Mesenchymal stem cell (in vitro differentiated cells and primary cell): ENCODE measurements around the gene TPRX2. TPM values are rescaled to one million over a fixed set of nuclear protein-coding genes. Genes with fewer than 3 reads are reported as not detected.
"Not testable (repeated sequence)": the region's sequence is repeated elsewhere in the genome, so short reads cannot be mapped to it uniquely, and the experiment has no call there.

Source experiments
- DNase-seq: peaks from one replicate; pipeline ENCODE4 v3.0.0-alpha.2; 2013
- H2AFZ ChIP-seq: one replicate; pipeline ENCODE4 v1.6.1; 2013; ENCODE audit warnings: low read depth, mild to moderate bottlenecking, control low read depth, inconsistent platforms, low read length, moderate library complexity
- H2AK5ac ChIP-seq: 2 replicates; pipeline ENCODE4 v1.6.1; 2013; ENCODE audit warnings: low read length, moderate library complexity, mild to moderate bottlenecking, inconsistent platforms; ENCODE audit not compliant: severe bottlenecking
- H2BK120ac ChIP-seq: one replicate; pipeline ENCODE4 v1.6.1; 2013; ENCODE audit warnings: low read depth, mild to moderate bottlenecking, inconsistent platforms, low read length, moderate library complexity
- H2BK12ac ChIP-seq, 2 experiments: one replicate each; pipeline ENCODE4 v1.6.1; 2013; ENCODE audit warnings: inconsistent platforms in 2 of 2, low read length in 2 of 2, mild to moderate bottlenecking in 2 of 2, moderate library complexity in 2 of 2, control low read depth in 1 of 2
- H2BK15ac ChIP-seq: one replicate; pipeline ENCODE4 v1.6.1; 2013; ENCODE audit warnings: mild to moderate bottlenecking, low read depth, inconsistent platforms; ENCODE audit not compliant: poor library complexity, severe bottlenecking
- H2BK5ac ChIP-seq: 2 replicates; pipeline ENCODE4 v1.6.1; 2013; ENCODE audit warnings: low read depth, mild to moderate bottlenecking, low read length, control low read depth, inconsistent platforms; ENCODE audit not compliant: poor library complexity, severe bottlenecking
- H3K14ac ChIP-seq, 2 experiments: one replicate each; pipeline ENCODE4 v1.6.1; 2013; ENCODE audit warnings: inconsistent platforms in 2 of 2, low read length in 2 of 2, control low read depth in 1 of 2, mild to moderate bottlenecking in 1 of 2, moderate library complexity in 1 of 2
- H3K18ac ChIP-seq, 2 experiments: one replicate each; pipeline ENCODE4 v1.6.1; 2013; ENCODE audit warnings: inconsistent platforms in 2 of 2, low read length in 2 of 2, control low read depth in 1 of 2, low read depth in 1 of 2, mild to moderate bottlenecking in 1 of 2
- H3K23ac ChIP-seq, 2 experiments: one replicate each; pipeline ENCODE4 v1.6.1; 2013; ENCODE audit warnings: inconsistent platforms in 2 of 2, low read length in 2 of 2, mild to moderate bottlenecking in 2 of 2, moderate library complexity in 2 of 2, control low read depth in 1 of 2
- H3K27ac ChIP-seq: 2 replicates; pipeline ENCODE4 v1.5.1; 2013; ENCODE audit warnings: mild to moderate bottlenecking, moderate library complexity, low read length, control low read depth, inconsistent platforms; ENCODE audit not compliant: poor library complexity, severe bottlenecking
- H3K27me3 ChIP-seq, 2 experiments: 2 replicates each; pipeline versions ENCODE4 v1.6.1 to v1.7.0; 2013; ENCODE audit warnings: low read length in 2 of 2, mild to moderate bottlenecking in 2 of 2, moderate library complexity in 2 of 2, control low read depth in 1 of 2, inconsistent platforms in 1 of 2; ENCODE audit not compliant: control insufficient read depth in 1 of 2, insufficient read depth in 1 of 2
- H3K36me3 ChIP-seq, 2 experiments: 2 replicates each; pipeline versions ENCODE4 v1.6.1 to v1.7.0; 2013; ENCODE audit warnings: low read length in 2 of 2, control low read depth in 1 of 2, inconsistent platforms in 1 of 2, low read depth in 1 of 2, mild to moderate bottlenecking in 1 of 2; ENCODE audit not compliant: insufficient read depth in 2 of 2, control insufficient read depth in 1 of 2
- H3K4ac ChIP-seq, 2 experiments: one replicate each; pipeline ENCODE4 v1.6.1; 2013; ENCODE audit warnings: inconsistent platforms in 2 of 2, low read length in 2 of 2, mild to moderate bottlenecking in 2 of 2, moderate library complexity in 2 of 2, control low read depth in 1 of 2, low read depth in 1 of 2
- H3K4me1 ChIP-seq: 2 replicates; pipeline ENCODE4 v1.6.1; 2013; ENCODE audit warnings: low read depth, low read length, control low read depth; ENCODE audit not compliant: control insufficient read depth, insufficient read depth
- H3K4me2 ChIP-seq: 2 replicates; pipeline ENCODE4 v1.6.1; 2013; ENCODE audit warnings: low read length, mild to moderate bottlenecking, inconsistent platforms; ENCODE audit not compliant: poor library complexity, severe bottlenecking
- H3K4me3 ChIP-seq, 2 experiments: 2 replicates each; pipeline versions ENCODE4 v1.5.1 to v1.7.0; 2013; ENCODE audit warnings: low read length in 2 of 2, mild to moderate bottlenecking in 2 of 2, control low read depth in 1 of 2, low read depth in 1 of 2; ENCODE audit not compliant: insufficient read depth in 1 of 2
- H3K79me1 ChIP-seq: replicated peaks from 2 replicates; pipeline ENCODE4 v1.6.1; 2013; ENCODE audit warnings: mild to moderate bottlenecking, control low read depth, low read length, inconsistent platforms; ENCODE audit not compliant: poor library complexity, severe bottlenecking
- H3K9ac ChIP-seq: 2 replicates; pipeline ENCODE4 v1.7.0; 2013; ENCODE audit warnings: mild to moderate bottlenecking, low read length, moderate library complexity
- H3K9me3 ChIP-seq: 2 replicates; pipeline ENCODE4 v1.7.0; 2013; ENCODE audit warnings: mild to moderate bottlenecking, low read length; ENCODE audit not compliant: control insufficient read depth
- H4K8ac ChIP-seq: one replicate; pipeline ENCODE4 v1.6.1; 2013; ENCODE audit warnings: inconsistent platforms, mild to moderate bottlenecking, low read length, moderate library complexity
- H4K91ac ChIP-seq: one replicate; pipeline ENCODE4 v1.6.1; 2013; ENCODE audit warnings: mild to moderate bottlenecking, low read length, inconsistent platforms
- WGBS: methylation state at CpG from one replicate; pipeline ENCODE4 v1.1.7; 2013; ENCODE audit warnings: mixed read lengths; 5-methylcytosine and 5-hydroxymethylcytosine counted together
- polyA plus RNA-seq, 2 experiments: library from polyadenylated mRNA; stranded (reverse); fragments of 200-250 nt; gene quantifications; one replicate each; pipeline ENCODE4 v1.2.3, GENCODE V29; 2013

TPRX2 gene, protein sequence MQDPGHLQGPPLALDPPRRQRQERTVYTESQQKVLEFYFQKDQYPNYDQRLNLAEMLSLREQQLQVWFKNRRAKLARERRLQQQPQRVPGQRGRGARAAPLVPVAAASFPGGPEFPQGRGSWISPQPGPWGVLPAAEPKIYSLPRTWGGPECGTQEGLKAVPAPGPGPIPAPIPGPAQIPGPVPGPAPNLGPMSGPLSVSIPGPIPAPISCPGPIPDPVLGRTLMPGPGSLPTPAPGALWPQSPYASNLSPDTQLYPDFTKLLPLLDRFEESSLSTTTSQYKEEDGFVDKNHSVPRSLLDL
- not detected for polyA plus RNA-seq (2013, experiment 1 of 2)
- not detected for polyA plus RNA-seq (2013, experiment 2 of 2)

DNA sequence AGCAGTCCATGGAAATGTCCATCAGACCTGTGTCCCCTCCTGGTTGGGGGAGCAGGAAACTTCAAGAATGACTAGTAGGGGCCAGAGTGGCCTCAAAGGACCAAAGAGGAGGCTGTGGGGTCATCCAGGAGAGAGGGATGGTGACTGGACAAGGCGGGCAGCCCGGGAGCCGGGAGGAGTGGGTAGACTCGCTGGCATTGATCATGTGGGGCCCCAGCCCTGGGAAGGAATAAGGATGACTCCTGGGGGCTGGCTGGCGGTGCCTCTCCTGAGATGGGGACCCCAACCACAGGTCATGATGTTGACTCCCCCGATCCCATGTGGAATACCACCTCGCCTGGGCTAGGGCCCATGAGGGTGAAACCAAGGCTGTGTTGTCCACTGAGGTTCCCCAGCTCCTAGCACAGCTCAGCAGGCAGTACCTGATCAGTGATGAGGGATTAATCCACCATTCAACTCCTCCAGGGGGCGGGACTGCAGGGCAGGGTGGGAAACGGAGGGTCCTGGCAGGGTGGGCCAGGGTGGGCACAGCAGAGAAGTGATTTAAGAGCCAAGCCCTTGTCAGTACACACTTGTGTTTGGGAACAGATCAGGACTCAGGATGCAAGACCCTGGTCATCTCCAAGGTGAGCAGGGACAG lies at the start of gene TPRX2:
TPRX2 (plus strand) TSS at position 590 of the 640 bp plus-strand sequence; CDS start at position 602, 12 bp downstream.
- peaks cover 2 to 26% of the 10 kb centered on the region in 2 experiments for H3K27me3 ChIP-seq
- H3K4me1 ChIP-seq, DNase-seq, H3K4me3 ChIP-seq, H2BK15ac ChIP-seq, H3K9me3 ChIP-seq, H3K18ac ChIP-seq, H2BK12ac ChIP-seq, H2AK5ac ChIP-seq, H3K36me3 ChIP-seq, H2BK5ac ChIP-seq, H3K4me2 ChIP-seq, H3K27ac ChIP-seq, H2AFZ ChIP-seq, H3K4ac ChIP-seq, H2BK120ac ChIP-seq, H3K79me1 ChIP-seq, H3K23ac ChIP-seq, H4K8ac ChIP-seq, H3K9ac ChIP-seq: not testable (repeated sequence)
- WGBS = 76% methylated on average over 9 of the region's 9 CpGs
- H3K14ac ChIP-seq = peak within 1 kb of the TSS in 1 of 2 experiments; percentile 1
- H4K91ac ChIP-seq = peak within 1 kb of the TSS; percentile 61

DNA sequence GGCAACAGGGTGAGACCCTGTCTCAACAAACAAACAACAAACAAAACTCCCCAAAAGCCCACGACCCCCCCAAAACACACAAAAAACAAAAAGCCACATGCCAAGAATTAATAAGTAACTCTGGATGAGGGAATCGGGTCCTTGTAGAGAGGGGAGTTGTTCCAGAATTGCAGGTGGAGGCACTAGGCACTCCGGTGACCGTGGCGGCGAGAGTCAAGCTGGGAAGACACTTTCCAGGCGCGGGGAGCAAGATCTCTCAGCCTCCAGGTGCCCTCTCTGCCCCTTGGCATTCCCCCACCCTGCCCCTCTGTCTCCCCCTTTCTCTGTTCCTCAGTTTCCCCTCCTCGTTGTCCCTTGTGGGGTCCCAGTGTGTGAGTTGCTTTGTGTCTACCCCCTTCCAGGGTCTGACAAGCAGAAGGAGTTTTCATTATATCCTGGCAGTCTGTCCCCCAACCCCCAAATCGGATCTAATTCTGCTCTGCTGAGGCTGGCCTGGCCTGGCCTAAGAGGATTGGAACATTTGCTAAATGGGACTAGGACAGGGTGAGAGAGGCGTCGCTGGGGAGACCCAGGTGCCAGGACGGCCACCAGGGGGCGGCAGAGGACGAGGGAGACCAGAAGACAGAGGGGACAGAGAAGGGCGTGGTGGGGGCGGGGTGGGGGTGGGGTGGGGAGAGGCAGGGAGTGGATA lies 45.6 kb upstream of the TPRX2 start:
- H3K79me1 ChIP-seq = no peaks in the 10 kb centered on the region
- H3K27me3 ChIP-seq = peaks cover 4 to 11% of the 10 kb centered on the region in 2 experiments
- H2BK120ac ChIP-seq = no peak overlapping the region
- H3K4me1 ChIP-seq = no peaks in the 10 kb centered on the region
- no peak overlapping the region for H2BK15ac ChIP-seq
- H3K27ac ChIP-seq = no peak overlapping the region
- H3K4me3 ChIP-seq = no peak overlapping the region
- no peaks in the 10 kb centered on the region for H3K36me3 ChIP-seq
- H4K8ac ChIP-seq = no peak overlapping the region
- H2AK5ac ChIP-seq = no peak overlapping the region
- H3K9me3 ChIP-seq = no peaks in the 10 kb centered on the region
- no peak overlapping the region for H3K4ac ChIP-seq
- WGBS = 44% methylated on average over 15 of the region's 17 CpGs
- no peak overlapping the region for H2BK5ac ChIP-seq
- H2AFZ ChIP-seq = no peak overlapping the region
- H3K4me2 ChIP-seq = no peak overlapping the region
- H3K14ac ChIP-seq = no peak overlapping the region
- H3K9ac ChIP-seq = no peak overlapping the region
- H2BK12ac ChIP-seq = no peak overlapping the region
- DNase-seq = peak; percentile 51
- no peak overlapping the region for H4K91ac ChIP-seq
- no peak overlapping the region for H3K23ac ChIP-seq
- no peak overlapping the region for H3K18ac ChIP-seq

DNA sequence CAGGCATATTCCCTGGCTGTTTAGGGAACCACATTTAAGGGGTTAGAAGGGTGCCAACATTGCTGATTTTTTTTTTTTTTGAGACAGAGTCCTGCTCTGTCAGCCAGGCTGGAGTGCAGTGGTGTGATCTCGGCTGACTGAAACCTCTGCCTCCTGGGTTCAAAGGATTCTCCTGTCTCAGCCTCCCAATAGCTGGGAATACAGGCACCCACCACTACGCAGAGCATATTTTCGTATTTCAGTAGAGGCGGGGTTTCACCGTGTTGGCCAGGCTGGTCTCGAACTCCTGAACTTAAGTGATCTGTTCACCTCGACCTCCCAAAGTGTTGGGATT lies 45.1 kb upstream of the TPRX2 start:
- Histone ChIP-seq H2AFZ (no peak overlapping the region), H4K91ac (no peak overlapping the region), H3K36me3 (no peaks in the 10 kb centered on the region), H2BK120ac (no peak overlapping the region), H2BK12ac (no peak overlapping the region), H3K4me3 (no peak overlapping the region), H3K4me2 (no peak overlapping the region), H3K9me3 (no peaks in the 10 kb centered on the region), H2BK15ac (no peak overlapping the region), H3K4me1 (no peaks in the 10 kb centered on the region), H3K79me1 (no peaks in the 10 kb centered on the region), H2AK5ac (no peak overlapping the region), H3K18ac (no peak overlapping the region), H3K23ac (no peak overlapping the region), H3K27me3 (peaks cover 4 to 14% of the 10 kb centered on the region in 2 experiments), H3K14ac (no peak overlapping the region), H4K8ac (no peak overlapping the region), H2BK5ac (no peak overlapping the region), H3K4ac (no peak overlapping the region), H3K27ac (no peak overlapping the region), H3K9ac (no peak overlapping the region)
- no peak for DNase-seq
- WGBS = 51% methylated on average over 7 of the region's 7 CpGs

DNA sequence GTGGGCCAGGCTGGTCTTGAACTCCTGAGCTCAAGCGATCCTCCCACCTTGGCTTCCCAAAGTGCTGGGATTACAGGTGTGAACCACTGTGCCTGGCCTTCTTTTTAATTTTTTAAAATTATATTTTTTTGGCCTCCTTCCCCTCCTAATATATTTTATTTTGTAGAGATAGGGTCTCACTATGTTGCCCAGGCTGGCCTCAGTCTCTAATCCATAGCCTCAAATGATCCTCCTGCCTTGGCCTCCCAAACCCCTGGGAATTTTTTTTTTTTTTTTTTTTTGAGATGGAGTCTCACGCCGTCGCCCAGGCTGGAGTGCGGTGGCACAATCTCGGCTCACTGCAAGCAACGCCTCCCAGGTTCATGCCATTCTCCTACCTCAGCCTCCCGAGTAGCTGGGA lies 42.8 kb upstream of the TPRX2 start:
- H3K4me3 ChIP-seq, H3K4me1 ChIP-seq, H3K18ac ChIP-seq, H3K79me1 ChIP-seq, H3K9me3 ChIP-seq, H2AFZ ChIP-seq, H2BK12ac ChIP-seq, H2BK5ac ChIP-seq, H3K4me2 ChIP-seq, H3K27ac ChIP-seq, H2AK5ac ChIP-seq, H3K23ac ChIP-seq, H4K91ac ChIP-seq, H3K14ac ChIP-seq, H3K4ac ChIP-seq, H4K8ac ChIP-seq, H3K9ac ChIP-seq, H3K36me3 ChIP-seq, H2BK15ac ChIP-seq, H2BK120ac ChIP-seq, DNase-seq: not testable (repeated sequence)
- 100% methylated on average over 5 of the region's 8 CpGs for WGBS
- H3K27me3 ChIP-seq = peaks cover 25 to 37% of the 10 kb centered on the region in 2 experiments
